Endothelial cell of umbilical vein (primary cell): ENCODE results near the gene SORCS2. TPM values are rescaled to one million over a fixed set of nuclear protein-coding genes. Genes with fewer than 3 reads are reported as not detected.

Experiments used
- BruUV-seq: library from RNA; stranded (reverse); fragments of 400-500 nt; replicated peaks from 2 replicates; lab custom pipeline; 2021; lab: Mats Ljungman, UMichigan
- CTCF ChIA-PET: fragments of 300-600, 350-600 bp; sonication (Branson Sonifier 250); formaldehyde crosslinking; loops from one replicate; lab custom pipeline; 2021; ENCODE audit warnings: antibody characterized with exemption, inconsistent platforms; lab: Charles Lee
- POLR2A ChIA-PET: fragments of 300-600, 350-600 bp; sonication (Branson Sonifier 250); formaldehyde crosslinking; loops from one replicate; lab custom pipeline; 2021; ENCODE audit warnings: antibody characterized with exemption, inconsistent platforms; lab: Charles Lee
- DNase-seq: peaks from one replicate; pipeline ENCODE4 v3.0.0-alpha.2; 2011; ENCODE audit warnings: low read depth, low spot score
- FAIRE-seq: peaks from 2 replicates; lab custom pipeline; 2011; peaks lifted over from hg19 to GRCh38; lab: Jason Lieb, UNC
- H2AFZ ChIP-seq: 2 replicates; pipeline ENCODE4 v1.6.0; 2012; ENCODE audit warnings: low read depth, low read length, control low read depth, inconsistent platforms
- H3K27ac ChIP-seq: 2 replicates; pipeline ENCODE4 v1.5.1; 2011; ENCODE audit warnings: low read depth, mild to moderate bottlenecking, control low read depth, low read length, moderate library complexity; ENCODE audit not compliant: insufficient read depth
- H3K27me3 ChIP-seq, 2 experiments: 2 replicates each; pipeline versions ENCODE4 v1.6.0 to v1.6.1; 2011; ENCODE audit warnings: low read length in 2 of 2, mixed read lengths in 1 of 2; ENCODE audit not compliant: control insufficient read depth in 2 of 2, insufficient read depth in 2 of 2
- H3K36me3 ChIP-seq, 2 experiments: 2 replicates in 1 of 2; 3 replicates in 1 of 2; pipeline ENCODE4 v1.5.1; 2011; ENCODE audit warnings: low read length in 2 of 2, mild to moderate bottlenecking in 1 of 2, moderate library complexity in 1 of 2; ENCODE audit not compliant: control insufficient read depth in 2 of 2, insufficient read depth in 2 of 2; ENCODE audit errors: extremely low read depth in 1 of 2
- H3K4me1 ChIP-seq: 3 replicates; pipeline ENCODE4 v1.5.1; 2011; ENCODE audit warnings: mild to moderate bottlenecking, low read length; ENCODE audit not compliant: control insufficient read depth, insufficient read depth; ENCODE audit errors: extremely low read depth
- H3K4me2 ChIP-seq: 2 replicates; pipeline ENCODE4 v1.6.1; 2011; ENCODE audit warnings: low read length, control low read depth, mixed read lengths; ENCODE audit not compliant: insufficient read depth
- H3K4me3 ChIP-seq, 3 experiments: fragments of 200-600 bp in 1 of 3; sonication (generic), shearing (Covaris generic) in 1 of 3; replicated peaks in 1 of 3; 2 replicates each; pipeline ENCODE4 v1.5.1; 2011 to 2016; ENCODE audit warnings: control low read depth in 3 of 3, low read length in 3 of 3, mild to moderate bottlenecking in 2 of 3, inconsistent platforms in 1 of 3, low read depth in 1 of 3, moderate library complexity in 1 of 3; ENCODE audit not compliant: insufficient read depth in 1 of 3
- H3K79me2 ChIP-seq: 2 replicates; pipeline ENCODE4 v1.6.0; 2012; ENCODE audit warnings: low read length, inconsistent platforms; ENCODE audit not compliant: control insufficient read depth, insufficient read depth
- H3K9ac ChIP-seq: replicated peaks from 2 replicates; pipeline ENCODE3; 2011; ENCODE audit warnings: low read length, control low read depth; ENCODE audit not compliant: insufficient read depth; ENCODE audit errors: extremely low read depth
- H3K9me1 ChIP-seq: replicated peaks from 3 replicates; pipeline ENCODE4 v1.6.0; 2011; ENCODE audit warnings: mild to moderate bottlenecking, low read length; ENCODE audit not compliant: control insufficient read depth, insufficient read depth; ENCODE audit errors: extremely low read depth
- H3K9me3 ChIP-seq: replicated peaks from 2 replicates; pipeline ENCODE4 v1.5.1; 2012; ENCODE audit warnings: low read length, inconsistent platforms; ENCODE audit not compliant: control insufficient read depth, insufficient read depth
- H4K20me1 ChIP-seq: replicated peaks from 2 replicates; pipeline ENCODE3; 2011; ENCODE audit warnings: mild to moderate bottlenecking, low read length; ENCODE audit not compliant: control insufficient read depth, insufficient read depth; ENCODE audit errors: extremely low read depth
- EZH2 ChIP-seq: IDR thresholded peaks from 2 replicates; pipeline ENCODE4 v1.6.1; 2012; ENCODE audit warnings: borderline replicate concordance, low read depth, mild to moderate bottlenecking, moderate library complexity, low read length, inconsistent platforms; ENCODE audit not compliant: severe bottlenecking
- FOS ChIP-seq: IDR thresholded peaks from 2 replicates; pipeline ENCODE4 v1.6.1; 2011; ENCODE audit warnings: mild to moderate bottlenecking, low read length, moderate library complexity, borderline replicate concordance; ENCODE audit not compliant: insufficient read depth
- GATA2 ChIP-seq: IDR thresholded peaks from 2 replicates; pipeline ENCODE4 v1.7.0; 2011; ENCODE audit warnings: low read depth, mild to moderate bottlenecking, moderate library complexity, mixed read lengths, low read length; ENCODE audit not compliant: insufficient read length, insufficient read depth
- JUN ChIP-seq: IDR thresholded peaks from 2 replicates; pipeline ENCODE4 v1.6.1; 2011; ENCODE audit warnings: borderline replicate concordance, low read depth; ENCODE audit not compliant: insufficient read length, insufficient read depth
- MYC ChIP-seq: IDR thresholded peaks from one replicate; pipeline ENCODE4 v1.6.1; 2011; ENCODE audit warnings: mild to moderate bottlenecking, low read depth, low read length
- POLR2A ChIP-seq: IDR thresholded peaks from 2 replicates; pipeline ENCODE4 v1.6.1; 2012; ENCODE audit warnings: low read depth, mild to moderate bottlenecking, control low read depth, low read length
- POLR2AphosphoS5 ChIP-seq: IDR thresholded peaks from 2 replicates; pipeline ENCODE4 v1.6.1; 2012; ENCODE audit warnings: low read depth, mild to moderate bottlenecking, control low read depth, low read length, moderate library complexity; ENCODE audit not compliant: insufficient read depth
- dilution Hi-C: fragments of 300-500 bp; cut with MboI; formaldehyde crosslinking; loops from one replicate; pipeline ENCODE4 v1.15.0; 2019; ENCODE audit warnings: low sequenced_read_pairs; ENCODE audit not compliant: extremely low pct_ligation_motif_present
- intact Hi-C: fragments of 100-400 bp; cut with micrococcal nuclease; formaldehyde crosslinking; loops from one replicate; pipeline ENCODE4 v1.10.0; 2022
- polyA plus RNA-seq, 4 experiments: library from polyadenylated mRNA; depleted of rRNA in 3 of 4; stranded (reverse) in 3 of 4; unstranded in 1 of 4; fragments of >200 nt; gene quantifications; 2 replicates each; pipeline versions ENCODE4 v1.2.1 to v1.2.3, GENCODE V29; 2011 to 2012; ENCODE audit warnings: missing spikeins in 1 of 4
- total RNA-seq: library from RNA; stranded (reverse); gene quantifications from 2 replicates; pipeline ENCODE4 v1.2.3, GENCODE V29; 2021
- TF ChIP-seq, protein P1 (sequence below), 2 donors: IDR thresholded peaks; 1 replicate in 1 of 2; 2 replicates in 1 of 2; pipeline ENCODE4 v1.5.1; 2011; ENCODE audit warnings: low read length in 2 of 2, mild to moderate bottlenecking in 2 of 2, moderate library complexity in 2 of 2, control low read depth in 1 of 2, inconsistent platforms in 1 of 2, low read depth in 1 of 2; ENCODE audit not compliant: insufficient read depth in 1 of 2; ENCODE audit errors: extremely low read depth in 1 of 2
- TF ChIP-seq, protein P2 (sequence below): IDR thresholded peaks from 2 replicates; pipeline ENCODE4 v1.6.1; 2011; ENCODE audit not compliant: insufficient read depth, insufficient read length

The SORCS2 gene
- total and polyA plus RNA-seq, 2 donors (not counting 3 experiments of a cell fraction or from before 2014, with no cell fraction given) = not detected

DNA sequence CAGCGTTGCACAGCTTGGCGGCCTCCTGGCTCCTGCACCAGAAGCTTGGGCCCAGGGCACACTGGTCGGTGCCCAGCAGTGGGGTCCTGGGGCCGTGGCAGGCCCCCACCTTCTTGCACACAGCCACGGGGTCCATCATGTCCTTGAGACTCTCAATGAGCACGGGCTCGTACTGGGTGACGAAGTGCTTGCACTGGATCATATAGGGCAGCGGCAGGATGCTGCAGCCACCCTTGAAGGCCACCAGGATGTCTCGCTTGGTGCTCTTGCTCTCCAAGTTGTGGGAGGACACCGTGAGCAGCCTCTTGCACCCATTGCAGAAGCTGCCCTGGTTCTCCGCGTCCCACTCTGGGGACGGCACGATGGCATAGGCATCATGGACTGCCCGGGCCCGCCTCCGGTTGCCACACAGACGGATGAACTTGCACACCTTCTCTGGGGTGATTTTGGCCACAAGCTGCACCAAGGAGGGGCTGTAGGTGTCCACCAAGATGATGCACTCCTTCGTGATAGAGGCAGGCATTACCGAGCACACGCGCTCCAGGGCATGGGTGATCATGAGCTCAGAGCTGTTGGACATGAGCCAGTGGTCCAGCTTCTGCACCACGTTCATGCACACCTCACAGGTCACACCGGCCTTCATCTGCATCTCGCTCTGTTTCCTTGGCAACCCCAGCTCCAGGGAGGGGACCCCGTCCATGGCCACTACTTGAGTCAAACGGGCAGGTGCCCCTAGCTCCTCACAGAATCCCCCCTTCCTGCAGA lies 241.2 kb downstream of the SORCS2 start:
- no peaks in the 10 kb centered on the region for H3K9me1 ChIP-seq
- no peak overlapping the region for H2AFZ ChIP-seq
- DNase-seq (no peak), FAIRE-seq (no peak)
- H3K4me1 ChIP-seq = no peaks in the 10 kb centered on the region
- H3K27me3 ChIP-seq = no peaks in the 10 kb centered on the region
- dilution Hi-C loops = no loop called here
- H3K36me3 ChIP-seq = no peaks in the 10 kb centered on the region
- POLR2A ChIA-PET = no interaction called here
- H3K9ac ChIP-seq = no peak overlapping the region
- no peak for TF ChIP-seq GATA2
- TF ChIP-seq MYC = no peak
- TF ChIP-seq JUN = no peak
- TF ChIP-seq FOS = no peak
- TF ChIP-seq, protein P1, sequence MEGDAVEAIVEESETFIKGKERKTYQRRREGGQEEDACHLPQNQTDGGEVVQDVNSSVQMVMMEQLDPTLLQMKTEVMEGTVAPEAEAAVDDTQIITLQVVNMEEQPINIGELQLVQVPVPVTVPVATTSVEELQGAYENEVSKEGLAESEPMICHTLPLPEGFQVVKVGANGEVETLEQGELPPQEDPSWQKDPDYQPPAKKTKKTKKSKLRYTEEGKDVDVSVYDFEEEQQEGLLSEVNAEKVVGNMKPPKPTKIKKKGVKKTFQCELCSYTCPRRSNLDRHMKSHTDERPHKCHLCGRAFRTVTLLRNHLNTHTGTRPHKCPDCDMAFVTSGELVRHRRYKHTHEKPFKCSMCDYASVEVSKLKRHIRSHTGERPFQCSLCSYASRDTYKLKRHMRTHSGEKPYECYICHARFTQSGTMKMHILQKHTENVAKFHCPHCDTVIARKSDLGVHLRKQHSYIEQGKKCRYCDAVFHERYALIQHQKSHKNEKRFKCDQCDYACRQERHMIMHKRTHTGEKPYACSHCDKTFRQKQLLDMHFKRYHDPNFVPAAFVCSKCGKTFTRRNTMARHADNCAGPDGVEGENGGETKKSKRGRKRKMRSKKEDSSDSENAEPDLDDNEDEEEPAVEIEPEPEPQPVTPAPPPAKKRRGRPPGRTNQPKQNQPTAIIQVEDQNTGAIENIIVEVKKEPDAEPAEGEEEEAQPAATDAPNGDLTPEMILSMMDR (IDR thresholded peaks at IDR 0.05; ENCODE audit: extremely low read depth in 1 of 2, insufficient read depth in 1 of 2, low read depth in 1 of 2, low read length in 2 of 2) = no peak
- TF ChIP-seq EZH2 = no peak
- no peak for TF ChIP-seq POLR2AphosphoS5
- no peak for TF ChIP-seq POLR2A
- TF ChIP-seq, protein P2, sequence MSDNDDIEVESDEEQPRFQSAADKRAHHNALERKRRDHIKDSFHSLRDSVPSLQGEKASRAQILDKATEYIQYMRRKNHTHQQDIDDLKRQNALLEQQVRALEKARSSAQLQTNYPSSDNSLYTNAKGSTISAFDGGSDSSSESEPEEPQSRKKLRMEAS = no peak
- no peak overlapping the region for H3K4me3 ChIP-seq
- H4K20me1 ChIP-seq = no peaks in the 10 kb centered on the region
- no peak overlapping the region for H3K4me2 ChIP-seq
- CTCF ChIA-PET = no interaction called here
- H3K79me2 ChIP-seq = no peaks in the 10 kb centered on the region
- H3K9me3 ChIP-seq = no peaks in the 10 kb centered on the region
- no peak overlapping the region for H3K27ac ChIP-seq
- BruUV-seq = no TSS peak
- intact Hi-C loops = no loop called here
